DOHH2 (cell line): ENCODE results near the gene TMEM212.

Experiments used
- H3F3A ChIP-seq: fragments of 200-600 bp; sonication (generic), shearing (Covaris generic); 2 replicates; pipeline ENCODE4 v1.6.0; 2016; ENCODE audit warnings: antibody characterized with exemption, mild to moderate bottlenecking; ENCODE audit not compliant: control insufficient read depth, insufficient read depth
- H3K27ac ChIP-seq: fragments of 200-600 bp; sonication (generic); 2 replicates; pipeline ENCODE4 v1.5.1; 2014; ENCODE audit warnings: low read depth, mild to moderate bottlenecking, low read length, moderate library complexity
- H3K27me3 ChIP-seq: fragments of 200-600 bp; sonication (generic); 2 replicates; pipeline ENCODE4 v1.6.1; 2014; ENCODE audit warnings: mild to moderate bottlenecking, low read length, mixed read lengths; ENCODE audit not compliant: control insufficient read depth
- H3K36me3 ChIP-seq: fragments of 200-600 bp; sonication (generic); 2 replicates; pipeline ENCODE4 v1.6.1; 2014; ENCODE audit warnings: mild to moderate bottlenecking, low read length, moderate library complexity, mixed read lengths; ENCODE audit not compliant: control insufficient read depth
- H3K4me1 ChIP-seq: fragments of 200-600 bp; sonication (generic); 2 replicates; pipeline ENCODE4 v1.6.1; 2014; ENCODE audit warnings: mild to moderate bottlenecking, low read length, mixed read lengths; ENCODE audit not compliant: control insufficient read depth
- H3K4me2 ChIP-seq: fragments of 200-600 bp; sonication (generic); 2 replicates; pipeline ENCODE4 v1.6.0; 2014; ENCODE audit warnings: mild to moderate bottlenecking, low read length, moderate library complexity
- H3K4me3 ChIP-seq: fragments of 200-600 bp; sonication (generic); 2 replicates; pipeline ENCODE4 v1.5.1; 2014; ENCODE audit warnings: mild to moderate bottlenecking, low read length, mixed read lengths
- H3K79me2 ChIP-seq: fragments of 200-600 bp; sonication (generic); 2 replicates; pipeline ENCODE4 v1.6.1; 2014; ENCODE audit warnings: mild to moderate bottlenecking, low read length, mixed read lengths; ENCODE audit not compliant: control insufficient read depth
- H3K9me2 ChIP-seq: fragments of 200-600 bp; sonication (generic); replicated peaks from 2 replicates; pipeline ENCODE4 v1.6.1; 2014; ENCODE audit warnings: mild to moderate bottlenecking, low read length, mixed read lengths; ENCODE audit not compliant: control insufficient read depth
- H3K9me3 ChIP-seq: fragments of 200-600 bp; sonication (generic); 2 replicates; pipeline ENCODE4 v1.6.1; 2014; ENCODE audit warnings: antibody characterized with exemption, low read length, mixed read lengths; ENCODE audit not compliant: control insufficient read depth, insufficient read depth
- H4K20me1 ChIP-seq: fragments of 200-600 bp; sonication (generic); 2 replicates; pipeline ENCODE4 v1.6.0; 2014; ENCODE audit warnings: low read depth, mild to moderate bottlenecking, antibody characterized with exemption, low read length, moderate library complexity; ENCODE audit not compliant: control insufficient read depth, insufficient read depth
- CTCF ChIP-seq: fragments of 200-600 bp; sonication (generic); IDR thresholded peaks from one replicate; pipeline ENCODE4 v1.5.1; 2014; ENCODE audit warnings: antibody characterized with exemption, mild to moderate bottlenecking, low read depth, low read length; ENCODE audit not compliant: poor library complexity, severe bottlenecking
- EZH2phosphoT487 ChIP-seq: fragments of 200-600 bp; sonication (generic); IDR thresholded peaks from 2 replicates; pipeline ENCODE4 v1.6.1; 2017; ENCODE audit warnings: borderline replicate concordance, mild to moderate bottlenecking, antibody characterized with exemption, low read length, moderate library complexity, mixed read lengths

Gene TMEM212

GRCh38 chr3:171830518-171830875 is 12.7 kb upstream of the TMEM212 start:
- TF ChIP-seq EZH2phosphoT487 (no peak), CTCF (no peak)
- Histone ChIP-seq H3K4me1 (no peaks in the 10 kb centered on the region), H3K79me2 (no peaks in the 10 kb centered on the region), H3K9me2 (no peaks in the 10 kb centered on the region), H4K20me1 (no peaks in the 10 kb centered on the region), H3K27me3 (no peaks in the 10 kb centered on the region), H3K27ac (no peak overlapping the region), H3K9me3 (no peaks in the 10 kb centered on the region), H3K36me3 (no peaks in the 10 kb centered on the region), H3K4me3 (no peak overlapping the region), H3F3A (no peaks in the 10 kb centered on the region), H3K4me2 (no peak overlapping the region)

- H3K27ac ChIP-seq = no peak overlapping the region
- H3F3A ChIP-seq = no peaks in the 10 kb centered on the region
- no peaks in the 10 kb centered on the region for H3K27me3 ChIP-seq
- TF ChIP-seq EZH2phosphoT487 (no peak), CTCF (no peak)
- H3K4me2 ChIP-seq = no peak overlapping the region
- no peaks in the 10 kb centered on the region for H4K20me1 ChIP-seq
- no peaks in the 10 kb centered on the region for H3K9me2 ChIP-seq
- H3K4me3 ChIP-seq = no peak overlapping the region
- H3K79me2 ChIP-seq = no peaks in the 10 kb centered on the region
- no peaks in the 10 kb centered on the region for H3K36me3 ChIP-seq
- no peaks in the 10 kb centered on the region for H3K4me1 ChIP-seq
- no peaks in the 10 kb centered on the region for H3K9me3 ChIP-seq
Observed at GRCh38 chr3:171831936-171832335, 11.2 kb upstream of the TMEM212 start.

- Histone ChIP-seq H3K4me3 (no peak overlapping the region), H4K20me1 (no peaks in the 10 kb centered on the region), H3K9me3 (no peaks in the 10 kb centered on the region), H3K9me2 (no peaks in the 10 kb centered on the region), H3K27ac (no peak overlapping the region), H3K27me3 (no peaks in the 10 kb centered on the region), H3K36me3 (no peaks in the 10 kb centered on the region), H3K4me1 (no peaks in the 10 kb centered on the region), H3F3A (no peaks in the 10 kb centered on the region), H3K79me2 (no peaks in the 10 kb centered on the region), H3K4me2 (no peak overlapping the region)
- TF ChIP-seq CTCF (no peak), EZH2phosphoT487 (no peak)
Observed at GRCh38 chr3:171832989-171833388, 10.2 kb upstream of the TMEM212 start.
